Lower lobe of right lung (tissue), 2 donors: ENCODE data around the gene VAMP4. TPM values are rescaled to one million over a fixed set of nuclear protein-coding genes. Genes with fewer than 3 reads are reported as not detected.
"Not testable (repeated sequence)": the region's sequence is repeated elsewhere in the genome, so short reads cannot be mapped to it uniquely, and the experiment has no call there.

Source experiments
- ATAC-seq, 2 donors: fragments of 200-7000 bp; cut with Tn5 transposase; one replicate each; pipeline ENCODE4 v1.9.1; 2020 to 2022; ENCODE audit warnings: mild to moderate bottlenecking in 2 of 2, moderate library complexity in 2 of 2
- DNase-seq: peaks from one replicate; pipeline ENCODE4 v3.0.0-alpha.2; 2020
- H3K27ac ChIP-seq: fragments of 200-600 bp; one replicate; pipeline ENCODE4 v1.8.0; 2022
- H3K27me3 ChIP-seq: fragments of 200-600 bp; one replicate; pipeline ENCODE4 v1.8.0; 2022; ENCODE audit warnings: low read depth
- H3K36me3 ChIP-seq: fragments of 200-600 bp; one replicate; pipeline ENCODE4 v1.8.0; 2022; ENCODE audit warnings: mild to moderate bottlenecking
- H3K4me1 ChIP-seq: fragments of 200-600 bp; one replicate; pipeline ENCODE4 v1.8.0; 2022
- H3K4me3 ChIP-seq: fragments of 200-600 bp; one replicate; pipeline ENCODE4 v1.8.0; 2022; ENCODE audit warnings: mild to moderate bottlenecking
- H3K9me3 ChIP-seq: fragments of 200-600 bp; one replicate; pipeline ENCODE4 v1.8.0; 2022
- CTCF ChIP-seq: fragments of 200-600 bp; IDR thresholded peaks from one replicate; pipeline ENCODE4 v1.8.0; 2022; ENCODE audit warnings: antibody characterized with exemption, mild to moderate bottlenecking
- intact Hi-C: fragments of 100-400 bp; cut with DNase I; formaldehyde crosslinking; loops from one replicate; pipeline ENCODE4 v1.11.0; 2022
- total RNA-seq: library from RNA; stranded (reverse); fragmentation: NEBNext Ultra II Directional; extraction: Animal tissue kit (Norgen Biotek cat#: 25700); gene quantifications from one replicate; pipeline ENCODE4 v1.2.1, GENCODE V29; 2021
- donor health status: DM: no; HTN: yes; CAD: no; lungs with severe emphysema.

VAMP4 gene
- total RNA-seq, 1 donor from 2014 or later = 18.8 TPM

- no peak overlapping the region for H3K4me3 ChIP-seq
- no peak for TF ChIP-seq CTCF
- no peak for DNase-seq
- no peaks in the 10 kb centered on the region for H3K9me3 ChIP-seq
- no peak for ATAC-seq
- peaks cover 39% of the 10 kb centered on the region for H3K36me3 ChIP-seq
- H3K27ac ChIP-seq = no peak overlapping the region
- no peaks in the 10 kb centered on the region for H3K27me3 ChIP-seq
- H3K4me1 ChIP-seq = peaks cover 3% of the 10 kb centered on the region
- intact Hi-C loops = no loop called here
Observed at GRCh38 chr1:171730052-171730451, 11.8 kb downstream of the VAMP4 start.

- Histone ChIP-seq H3K9me3 (peaks cover 10% of the 10 kb centered on the region), H3K4me1 (peaks cover 3% of the 10 kb centered on the region), H3K27ac (no peak overlapping the region), H3K27me3 (no peaks in the 10 kb centered on the region), H3K4me3 (no peak overlapping the region), H3K36me3 (peaks cover 23% of the 10 kb centered on the region)
- no peak for TF ChIP-seq CTCF
- DNase-seq (no peak), ATAC-seq (no peak)
- intact Hi-C loops = no loop called here
Observed at GRCh38 chr1:171727778-171728177, 14.1 kb downstream of the VAMP4 start.

DNA sequence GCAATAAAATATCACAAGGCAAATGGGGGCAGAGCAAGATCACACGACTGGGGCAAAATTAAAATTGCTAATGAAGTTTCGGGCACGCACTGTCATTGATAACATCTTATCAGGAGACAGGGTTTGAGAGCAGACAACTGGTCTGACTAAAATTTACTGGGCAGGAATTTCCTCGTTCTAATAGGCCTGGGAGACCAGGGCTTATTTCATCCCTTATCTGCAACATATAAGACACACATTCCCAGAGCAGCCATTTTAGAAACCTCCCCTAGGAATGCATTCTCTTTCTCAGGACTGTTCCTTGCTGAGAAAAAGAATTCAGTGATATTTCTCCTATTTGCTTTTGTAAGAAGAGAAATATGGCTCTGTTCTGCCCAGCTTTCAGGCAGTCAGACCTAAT is 18.7 kb downstream of the VAMP4 start:
- H3K27me3 ChIP-seq, H3K4me3 ChIP-seq, DNase-seq, intact Hi-C loops, H3K4me1 ChIP-seq, ATAC-seq, H3K27ac ChIP-seq: not testable (repeated sequence)
- peaks cover 11% of the 10 kb centered on the region for H3K9me3 ChIP-seq
- H3K36me3 ChIP-seq = peaks cover 15% of the 10 kb centered on the region

DNA sequence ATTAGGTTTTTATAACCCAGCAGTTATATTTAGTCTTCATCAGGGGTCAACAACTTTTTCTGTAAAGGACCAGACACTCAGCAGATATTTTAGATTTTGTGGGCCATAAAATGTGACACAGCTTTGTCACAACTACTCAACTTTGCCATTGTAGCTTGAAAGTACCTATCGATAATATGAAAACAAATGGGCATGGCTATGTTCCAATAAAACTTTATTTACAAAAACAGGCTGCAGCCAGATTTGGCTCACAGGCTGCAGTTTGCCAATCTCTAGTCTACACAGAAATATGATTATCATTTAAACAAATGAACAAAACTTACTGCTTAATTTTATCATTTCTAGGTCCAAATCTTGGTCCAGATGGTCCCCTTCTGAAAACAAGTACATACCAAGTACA is 23.0 kb downstream of the VAMP4 start:
- Histone ChIP-seq H3K36me3 (peaks cover 21% of the 10 kb centered on the region), H3K4me1 (peaks cover 4% of the 10 kb centered on the region), H3K9me3 (peaks cover 11% of the 10 kb centered on the region), H3K27me3 (no peaks in the 10 kb centered on the region), H3K4me3 (no peak overlapping the region), H3K27ac (no peak overlapping the region)
- TF ChIP-seq CTCF = no peak
- ATAC-seq (no peak), DNase-seq (no peak)
- intact Hi-C loops = no loop called here

DNA sequence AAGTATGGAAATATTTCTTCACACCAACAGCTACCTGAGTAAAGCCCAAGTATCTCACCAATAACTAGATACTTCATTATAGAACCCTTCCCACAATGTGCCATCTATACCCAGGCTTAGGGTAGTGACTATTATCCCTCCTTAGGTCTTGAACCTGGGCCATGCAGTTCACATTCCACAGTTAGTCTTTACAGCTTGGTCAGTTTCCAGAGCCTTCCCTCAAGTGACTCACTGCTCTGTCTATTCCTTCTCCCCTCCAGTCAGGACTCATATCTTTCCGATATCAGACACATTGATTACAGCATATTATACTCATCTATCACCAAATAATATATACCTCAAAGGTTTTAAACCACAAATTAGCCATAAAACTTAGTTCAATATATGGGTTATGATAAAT is 23.6 kb downstream of the VAMP4 start:
- Histone ChIP-seq H3K36me3 (peaks cover 26% of the 10 kb centered on the region), H3K27ac (no peak overlapping the region), H3K9me3 (peaks cover 5% of the 10 kb centered on the region), H3K27me3 (no peaks in the 10 kb centered on the region), H3K4me3 (no peak overlapping the region), H3K4me1 (peaks cover 4% of the 10 kb centered on the region)
- no peak for ATAC-seq
- TF ChIP-seq CTCF = no peak
- intact Hi-C loops = no loop called here
- DNase-seq = no peak

DNA sequence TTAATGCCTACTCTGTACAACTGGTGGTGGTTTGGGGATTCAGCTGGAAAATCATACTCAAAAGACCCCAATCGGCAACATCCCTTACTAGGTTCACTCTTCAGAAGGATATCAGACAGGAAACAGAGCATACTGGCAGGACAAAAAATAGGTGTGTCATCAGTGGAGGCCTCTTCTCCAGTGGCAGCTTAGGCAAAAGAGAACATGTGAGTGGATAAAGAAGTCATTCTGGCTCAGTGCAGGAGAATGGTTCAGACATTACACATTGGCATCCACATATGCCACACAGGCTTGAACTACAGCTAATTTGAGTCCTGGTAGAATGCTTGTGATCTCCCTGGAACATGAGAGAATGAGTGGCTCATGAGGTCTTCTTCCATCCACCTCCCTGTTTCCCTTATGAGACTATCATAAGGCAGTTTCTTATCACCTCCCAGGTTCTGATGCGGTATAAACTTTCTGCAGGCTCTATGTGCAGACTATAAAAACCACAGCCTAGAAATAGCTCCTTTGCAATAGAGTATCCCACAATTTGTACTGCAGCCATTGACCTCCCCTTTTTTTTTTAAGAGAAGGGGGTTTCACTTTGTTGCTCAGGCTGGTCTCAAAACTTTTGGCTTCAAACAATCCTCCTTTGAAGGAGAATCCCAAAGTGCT is 24.7 kb downstream of the VAMP4 start:
- Histone ChIP-seq H3K4me1 (peaks cover 4% of the 10 kb centered on the region), H3K27me3 (no peaks in the 10 kb centered on the region), H3K4me3 (no peak overlapping the region), H3K9me3 (no peaks in the 10 kb centered on the region), H3K36me3 (peaks cover 26% of the 10 kb centered on the region), H3K27ac (no peak overlapping the region)
- ATAC-seq (no peak), DNase-seq (no peak)
- no peak for TF ChIP-seq CTCF
- intact Hi-C loops = no loop called here
